PC-9 (cell line): ENCODE data around the gene TFIP11. TPM values are rescaled to one million over a fixed set of nuclear protein-coding genes. Genes with fewer than 3 reads are reported as not detected.

Experiments used
- BruUV-seq: library from RNA; stranded (reverse); fragments of 400-500 nt; replicated peaks from 2 replicates; lab custom pipeline; 2021; lab: Mats Ljungman, UMichigan
- CTCF ChIA-PET: fragments of 300-600 bp; sonication (Branson Sonifier 250); formaldehyde crosslinking; loops from one replicate; lab custom pipeline; 2022; ENCODE audit warnings: antibody characterized with exemption; lab: Charles Lee
- POLR2A ChIA-PET: fragments of 300-600 bp; sonication (Branson Sonifier 250); formaldehyde crosslinking; loops from one replicate; lab custom pipeline; 2022; ENCODE audit warnings: antibody characterized with exemption; ENCODE audit not compliant: unreplicated experiment; lab: Charles Lee
- DNase-seq, 2 experiments: peaks; one replicate each; pipeline versions ENCODE4 v3.0.0 to v3.0.0-alpha.2; 2015 to 2022; ENCODE audit warnings: mixed read lengths in 1 of 2
- H2AFZ ChIP-seq: fragments of 200-600 bp; sonication (generic); 2 replicates; pipeline ENCODE4 v1.8.1; 2017; ENCODE audit warnings: antibody characterized with exemption
- H3F3A ChIP-seq: fragments of 200-600 bp; sonication (generic); 2 replicates; pipeline ENCODE4 v1.8.1; 2017; ENCODE audit warnings: antibody characterized with exemption, mild to moderate bottlenecking, low read depth; ENCODE audit not compliant: insufficient read depth
- H3K27ac ChIP-seq: fragments of 200-600 bp; sonication (generic); 2 replicates; pipeline ENCODE4 v1.6.1; 2016; ENCODE audit warnings: mixed run types
- H3K27me3 ChIP-seq: fragments of 200-600 bp; sonication (generic); 2 replicates; pipeline ENCODE4 v1.6.1; 2016; ENCODE audit warnings: low read depth, mixed run types; ENCODE audit not compliant: insufficient read depth
- H3K36me3 ChIP-seq: fragments of 200-600 bp; sonication (generic); 2 replicates; pipeline ENCODE4 v1.6.1; 2016; ENCODE audit warnings: low read depth, mixed run types
- H3K4me1 ChIP-seq: fragments of 200-600 bp; sonication (generic); replicated peaks from 2 replicates; pipeline ENCODE4 v1.6.1; 2016; ENCODE audit warnings: mixed run types; ENCODE audit not compliant: insufficient read depth
- H3K4me2 ChIP-seq: fragments of 200-600 bp; sonication (generic); 2 replicates; pipeline ENCODE4 v1.6.1; 2017; ENCODE audit warnings: mixed run types
- H3K4me3 ChIP-seq: fragments of 200-600 bp; sonication (generic); 2 replicates; pipeline ENCODE4 v1.6.1; 2016; ENCODE audit warnings: mixed run types
- H3K79me2 ChIP-seq: fragments of 200-600 bp; sonication (generic); 2 replicates; pipeline ENCODE4 v1.6.1; 2017; ENCODE audit warnings: low read depth, mixed run types
- H3K9me2 ChIP-seq: fragments of 200-600 bp; sonication (generic); 2 replicates; pipeline ENCODE4 v1.8.1; 2017; ENCODE audit warnings: mild to moderate bottlenecking; ENCODE audit not compliant: insufficient read depth
- H3K9me3 ChIP-seq: fragments of 200-600 bp; sonication (generic); 2 replicates; pipeline ENCODE4 v1.8.1; 2016; ENCODE audit warnings: low read depth; ENCODE audit not compliant: insufficient read depth
- H4K20me1 ChIP-seq: fragments of 200-600 bp; sonication (generic); 2 replicates; pipeline ENCODE4 v1.8.1; 2017; ENCODE audit not compliant: insufficient read depth
- EZH2 ChIP-seq: fragments of 200-600 bp; sonication (generic); IDR thresholded peaks from 2 replicates; pipeline ENCODE4 v1.8.0; 2017; ENCODE audit warnings: antibody characterized with exemption, low read depth
- intact Hi-C: fragments of 100-400 bp; cut with micrococcal nuclease; formaldehyde crosslinking; loops from one replicate; pipeline ENCODE4 v1.10.0; 2022; ENCODE audit not compliant: unreplicated experiment
- total RNA-seq: library from RNA; stranded (reverse); gene quantifications from 2 replicates; pipeline ENCODE4 v1.2.3, GENCODE V29; 2021
- TF ChIP-seq, protein P1 (sequence below): fragments of 200-600 bp; sonication (generic); conservative IDR thresholded peaks from 2 replicates; pipeline ENCODE4 v1.6.1; 2017; ENCODE audit warnings: mixed run types, antibody characterized with exemption, mild to moderate bottlenecking, moderate library complexity

The TFIP11 gene
- total RNA-seq, 1 experiment from 2014 or later, result 17.3 TPM

DNA sequence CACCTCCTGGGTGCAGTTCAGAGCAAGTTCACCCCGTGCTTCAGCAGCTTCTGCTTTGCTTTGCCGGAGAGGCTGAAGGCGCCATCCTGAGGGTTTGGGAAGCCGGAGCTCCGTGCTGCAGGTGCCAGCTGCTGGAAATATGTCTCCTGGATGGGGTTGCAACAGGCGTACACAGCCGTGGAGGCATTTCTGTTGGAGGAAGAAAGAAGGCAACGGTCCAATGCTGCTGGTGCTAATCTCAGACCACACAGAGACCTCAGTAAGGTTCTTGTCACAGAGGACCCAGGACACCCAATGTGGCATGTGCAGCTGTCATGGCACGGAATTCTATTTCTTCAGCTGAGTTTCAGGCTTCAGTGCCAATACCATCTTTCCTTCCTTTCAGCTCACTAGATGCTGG lies 59.1 kb downstream of the TFIP11 start:
- Histone ChIP-seq H3K27ac (no peak overlapping the region), H4K20me1 (no peaks in the 10 kb centered on the region), H3K4me1 (no peaks in the 10 kb centered on the region), H3K9me3 (no peaks in the 10 kb centered on the region), H3K79me2 (no peaks in the 10 kb centered on the region), H3K27me3 (no peaks in the 10 kb centered on the region), H2AFZ (no peak overlapping the region), H3K9me2 (no peaks in the 10 kb centered on the region), H3K4me2 (no peak overlapping the region), H3K4me3 (no peak overlapping the region), H3K36me3 (no peaks in the 10 kb centered on the region; the same call in 1 of the 2 replicates), H3F3A (no peaks in the 10 kb centered on the region)
- no peak for DNase-seq
- TF ChIP-seq EZH2, result no peak
- TF ChIP-seq, protein P1, sequence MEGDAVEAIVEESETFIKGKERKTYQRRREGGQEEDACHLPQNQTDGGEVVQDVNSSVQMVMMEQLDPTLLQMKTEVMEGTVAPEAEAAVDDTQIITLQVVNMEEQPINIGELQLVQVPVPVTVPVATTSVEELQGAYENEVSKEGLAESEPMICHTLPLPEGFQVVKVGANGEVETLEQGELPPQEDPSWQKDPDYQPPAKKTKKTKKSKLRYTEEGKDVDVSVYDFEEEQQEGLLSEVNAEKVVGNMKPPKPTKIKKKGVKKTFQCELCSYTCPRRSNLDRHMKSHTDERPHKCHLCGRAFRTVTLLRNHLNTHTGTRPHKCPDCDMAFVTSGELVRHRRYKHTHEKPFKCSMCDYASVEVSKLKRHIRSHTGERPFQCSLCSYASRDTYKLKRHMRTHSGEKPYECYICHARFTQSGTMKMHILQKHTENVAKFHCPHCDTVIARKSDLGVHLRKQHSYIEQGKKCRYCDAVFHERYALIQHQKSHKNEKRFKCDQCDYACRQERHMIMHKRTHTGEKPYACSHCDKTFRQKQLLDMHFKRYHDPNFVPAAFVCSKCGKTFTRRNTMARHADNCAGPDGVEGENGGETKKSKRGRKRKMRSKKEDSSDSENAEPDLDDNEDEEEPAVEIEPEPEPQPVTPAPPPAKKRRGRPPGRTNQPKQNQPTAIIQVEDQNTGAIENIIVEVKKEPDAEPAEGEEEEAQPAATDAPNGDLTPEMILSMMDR, result no peak
- POLR2A ChIA-PET, result no interaction called here
- BruUV-seq, result no TSS peak
- CTCF ChIA-PET, result no interaction called here
- intact Hi-C loops, result no loop called here

DNA sequence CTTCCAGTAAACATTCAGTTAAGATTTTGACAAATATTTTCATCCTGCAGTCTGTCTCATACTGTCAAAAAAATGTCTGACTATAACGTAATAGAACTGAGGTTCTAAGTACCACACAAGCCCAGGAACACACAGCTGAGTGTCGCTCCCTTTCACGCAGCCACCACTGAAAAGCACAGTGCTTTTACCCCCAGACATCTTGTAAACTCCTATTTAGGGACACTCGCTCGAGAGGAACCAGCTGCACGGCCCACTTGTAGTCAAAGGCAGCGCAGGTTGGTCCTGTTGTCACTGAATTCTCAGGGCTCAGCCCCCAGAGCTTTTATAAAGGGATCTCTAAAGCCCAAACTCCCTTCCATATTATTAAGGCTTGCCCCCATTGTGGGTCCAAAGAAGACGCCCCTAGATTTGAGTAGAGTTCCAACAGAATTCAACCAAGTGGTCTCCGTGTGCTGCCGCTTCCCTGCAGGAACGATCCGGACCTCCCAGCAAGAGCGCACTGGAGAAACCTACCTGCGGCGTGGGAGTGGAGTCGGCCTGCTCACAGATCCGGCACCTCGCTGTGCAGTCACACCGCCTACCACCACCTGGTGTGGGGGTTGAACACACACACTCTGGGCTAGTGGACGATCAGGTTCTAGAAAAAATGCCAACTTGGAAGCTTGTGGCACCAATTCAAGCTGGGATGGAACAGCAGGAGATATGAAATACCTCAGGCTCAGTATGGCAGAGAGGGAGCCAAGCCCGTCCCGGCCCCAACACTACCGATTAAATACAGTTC lies 59.8 kb downstream of the TFIP11 start:
- intact Hi-C loops, result no loop called here
- Histone ChIP-seq H3K79me2 (no peaks in the 10 kb centered on the region), H2AFZ (no peak overlapping the region), H4K20me1 (no peaks in the 10 kb centered on the region), H3K27ac (no peak overlapping the region), H3K36me3 (no peaks in the 10 kb centered on the region), H3K9me3 (no peaks in the 10 kb centered on the region), H3K4me1 (no peaks in the 10 kb centered on the region), H3F3A (no peaks in the 10 kb centered on the region), H3K4me2 (no peak overlapping the region), H3K9me2 (no peaks in the 10 kb centered on the region), H3K27me3 (no peaks in the 10 kb centered on the region), H3K4me3 (no peak overlapping the region)
- no TSS peak for BruUV-seq
- TF ChIP-seq, protein P1, result no peak
- no peak for TF ChIP-seq EZH2
- ChIA-PET POLR2A (no interaction called here), CTCF (no interaction called here)
- DNase-seq, result no peak

DNA sequence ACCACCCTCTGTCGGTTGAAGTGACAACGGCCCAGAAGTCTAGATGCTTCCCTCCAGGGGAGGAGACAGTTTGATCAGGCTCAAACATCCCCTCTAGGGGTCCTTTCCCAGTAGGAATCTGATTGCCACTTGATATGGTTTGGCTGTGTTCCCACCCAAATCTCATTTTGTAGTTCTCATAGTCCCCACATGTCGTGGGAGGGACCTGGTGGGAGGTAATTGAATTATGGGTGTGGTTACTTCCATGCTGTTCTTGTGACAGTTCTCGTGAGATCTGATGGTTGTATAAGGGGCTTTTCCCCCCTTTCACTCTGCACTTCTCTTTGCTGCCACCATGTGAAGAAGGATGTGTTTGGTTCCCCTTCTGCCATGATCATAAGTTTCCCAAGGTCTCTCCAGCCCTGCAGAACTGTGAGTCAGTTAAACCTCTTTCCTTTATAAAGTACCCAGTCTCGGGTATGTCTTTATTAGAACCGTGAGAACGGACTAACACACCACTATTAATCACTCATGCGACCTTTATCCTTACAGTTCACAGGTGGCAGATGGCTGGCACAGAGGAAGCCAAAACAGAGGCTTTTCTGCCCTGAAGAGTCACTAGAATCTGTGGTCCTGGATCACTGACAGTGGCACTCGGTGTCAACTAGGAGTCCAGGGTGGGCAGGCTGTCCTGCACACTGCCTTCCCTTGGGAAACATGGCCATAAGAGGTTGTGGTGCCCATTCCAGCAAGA lies 61.7 kb downstream of the TFIP11 start:
- POLR2A ChIA-PET, result no interaction called here
- H3K9me3 ChIP-seq, result no peaks in the 10 kb centered on the region
- H4K20me1 ChIP-seq, result no peaks in the 10 kb centered on the region
- BruUV-seq, result no TSS peak
- no peak for DNase-seq
- no peak overlapping the region for H3K27ac ChIP-seq
- intact Hi-C loops, result no loop called here
- H3K27me3 ChIP-seq, result no peaks in the 10 kb centered on the region
- H3K36me3 ChIP-seq, result no peaks in the 10 kb centered on the region
- H3F3A ChIP-seq, result no peaks in the 10 kb centered on the region
- H3K4me1 ChIP-seq, result no peaks in the 10 kb centered on the region
- H3K79me2 ChIP-seq, result no peaks in the 10 kb centered on the region
- no peaks in the 10 kb centered on the region for H3K9me2 ChIP-seq
- H3K4me2 ChIP-seq, result no peak overlapping the region
- H3K4me3 ChIP-seq, result no peak overlapping the region
- CTCF ChIA-PET, result no interaction called here
- no peak overlapping the region for H2AFZ ChIP-seq
- TF ChIP-seq, protein P1, result no peak
- no peak for TF ChIP-seq EZH2
